HG02884 (cell line): ENCODE results near the gene SDF4.

Experiments used
- ATAC-seq: cut with Tn5 transposase; IDR thresholded peaks from one replicate; pipeline ENCODE4 v1.9.1; 2021; ENCODE audit warnings: mild to moderate bottlenecking, moderate library complexity; ENCODE audit not compliant: unreplicated experiment

SDF4 gene

DNA sequence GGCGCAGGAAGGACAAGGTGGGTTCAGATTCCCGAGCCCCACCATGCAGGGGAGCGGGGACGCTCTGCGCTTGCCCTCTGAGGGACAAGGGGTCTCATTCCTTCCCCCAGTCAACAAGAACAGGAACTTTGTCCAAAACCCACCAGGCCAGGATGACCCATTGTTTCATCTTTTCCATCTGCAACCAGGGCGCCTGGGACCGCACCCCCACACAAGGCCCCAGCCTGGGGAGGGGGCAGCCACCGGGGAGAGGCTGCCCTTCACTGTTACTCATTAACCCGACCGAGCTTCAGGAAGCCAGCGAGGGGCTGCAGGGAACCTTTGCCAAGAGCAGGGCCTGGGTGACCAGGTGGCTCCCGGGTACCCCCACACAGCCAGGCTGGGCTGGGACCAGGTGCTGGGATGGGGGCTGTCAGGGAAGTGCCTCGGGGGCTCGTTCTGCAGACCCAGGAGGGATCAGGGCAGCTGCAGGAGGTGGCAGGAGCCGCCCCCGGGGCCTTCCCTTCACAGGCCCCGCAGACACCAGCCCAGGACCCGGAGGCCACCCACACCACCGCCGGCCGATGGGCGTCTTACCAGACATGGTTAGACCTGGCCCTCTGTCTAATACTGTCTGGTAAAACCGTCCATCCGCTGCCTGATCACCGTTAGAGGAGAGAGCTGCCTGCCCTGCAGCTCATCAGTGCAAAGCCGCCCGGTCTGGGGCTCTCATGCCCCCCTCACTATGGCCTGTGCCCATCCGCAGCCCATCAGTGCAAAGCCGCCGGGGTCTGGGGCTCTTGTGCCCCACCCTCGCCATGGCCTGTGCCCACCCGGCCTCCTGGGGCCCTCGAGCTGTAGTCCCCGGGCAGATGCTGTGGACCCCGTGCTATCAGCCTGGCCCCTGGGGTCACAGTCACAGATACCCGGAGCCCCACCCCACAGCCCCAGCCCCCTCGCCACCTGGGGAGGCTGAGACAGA lies 63.1 kb downstream of the SDF4 start:
- ATAC-seq, result no peak

DNA sequence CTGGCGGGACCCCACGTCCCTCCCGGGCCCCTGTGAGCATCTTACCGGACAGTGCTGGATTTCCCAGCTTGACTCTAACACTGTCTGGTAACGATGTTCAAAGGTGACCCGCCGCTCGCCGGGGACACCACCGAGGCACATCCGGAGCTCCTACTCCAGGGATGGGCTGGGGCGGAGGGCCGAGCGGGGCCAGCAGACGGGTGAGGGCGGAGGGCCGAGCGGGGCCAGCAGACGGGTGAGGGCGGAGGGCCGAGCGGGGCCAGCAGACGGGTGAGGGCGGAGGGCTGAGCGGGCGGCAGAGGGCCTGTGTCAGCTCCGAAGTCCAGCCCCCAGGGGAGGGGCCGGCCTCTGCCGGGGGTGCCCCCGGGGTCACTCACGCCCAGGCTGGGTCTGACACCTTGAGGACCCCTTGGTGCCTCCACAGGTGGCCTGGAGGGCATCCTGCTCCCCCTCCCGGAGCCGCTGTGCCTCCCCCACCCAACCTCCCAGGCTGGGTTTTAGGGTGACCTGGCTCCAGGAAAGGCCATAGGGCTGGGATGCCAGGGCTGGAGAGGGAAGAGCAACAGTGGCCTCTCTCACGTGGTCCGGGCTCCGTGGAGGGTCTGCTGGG lies 63.9 kb downstream of the SDF4 start:
- no peak for ATAC-seq

GRCh38 chr1:1167398-1167821 lies 64.4 kb downstream of the SDF4 start:
- ATAC-seq, result no peak
